GM12874 (cell line): ENCODE data around the gene GORASP2.

Source experiments
- TF ChIP-seq, protein P1 (sequence below): IDR thresholded peaks from 2 replicates; pipeline ENCODE4 v1.5.1; 2011; ENCODE audit warnings: low read depth, mild to moderate bottlenecking, control low read depth, low read length, moderate library complexity; ENCODE audit not compliant: insufficient read depth

The GORASP2 gene

DNA sequence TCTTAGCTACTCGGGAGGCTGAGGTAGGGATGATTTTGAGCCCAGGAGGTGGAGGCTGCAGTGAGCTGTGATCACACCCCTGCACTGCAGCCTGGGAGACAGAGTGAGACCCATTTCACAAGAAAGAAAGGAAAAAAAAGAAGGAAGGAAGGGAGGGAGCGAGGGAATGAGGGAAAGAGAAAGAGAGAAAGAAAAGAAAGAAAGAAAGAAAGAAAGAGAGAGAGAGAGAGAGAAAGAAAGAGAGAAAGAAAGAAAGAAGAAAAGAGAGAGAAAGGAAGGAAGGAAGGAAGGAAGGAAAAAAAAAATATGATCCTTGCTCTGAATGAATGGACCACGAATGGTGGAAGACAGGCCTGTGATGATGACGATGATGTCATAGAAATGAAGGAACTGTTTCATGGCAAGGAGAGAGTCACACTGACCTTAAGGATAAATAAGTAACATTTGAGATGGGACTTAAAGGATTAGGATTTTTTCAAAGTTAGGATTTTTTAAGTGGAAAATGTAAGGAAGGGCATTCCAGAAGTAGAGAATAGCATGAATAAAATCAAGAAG lies 2.2 kb upstream of the GORASP2 start:
- TF ChIP-seq, protein P1, sequence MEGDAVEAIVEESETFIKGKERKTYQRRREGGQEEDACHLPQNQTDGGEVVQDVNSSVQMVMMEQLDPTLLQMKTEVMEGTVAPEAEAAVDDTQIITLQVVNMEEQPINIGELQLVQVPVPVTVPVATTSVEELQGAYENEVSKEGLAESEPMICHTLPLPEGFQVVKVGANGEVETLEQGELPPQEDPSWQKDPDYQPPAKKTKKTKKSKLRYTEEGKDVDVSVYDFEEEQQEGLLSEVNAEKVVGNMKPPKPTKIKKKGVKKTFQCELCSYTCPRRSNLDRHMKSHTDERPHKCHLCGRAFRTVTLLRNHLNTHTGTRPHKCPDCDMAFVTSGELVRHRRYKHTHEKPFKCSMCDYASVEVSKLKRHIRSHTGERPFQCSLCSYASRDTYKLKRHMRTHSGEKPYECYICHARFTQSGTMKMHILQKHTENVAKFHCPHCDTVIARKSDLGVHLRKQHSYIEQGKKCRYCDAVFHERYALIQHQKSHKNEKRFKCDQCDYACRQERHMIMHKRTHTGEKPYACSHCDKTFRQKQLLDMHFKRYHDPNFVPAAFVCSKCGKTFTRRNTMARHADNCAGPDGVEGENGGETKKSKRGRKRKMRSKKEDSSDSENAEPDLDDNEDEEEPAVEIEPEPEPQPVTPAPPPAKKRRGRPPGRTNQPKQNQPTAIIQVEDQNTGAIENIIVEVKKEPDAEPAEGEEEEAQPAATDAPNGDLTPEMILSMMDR = no peak

DNA sequence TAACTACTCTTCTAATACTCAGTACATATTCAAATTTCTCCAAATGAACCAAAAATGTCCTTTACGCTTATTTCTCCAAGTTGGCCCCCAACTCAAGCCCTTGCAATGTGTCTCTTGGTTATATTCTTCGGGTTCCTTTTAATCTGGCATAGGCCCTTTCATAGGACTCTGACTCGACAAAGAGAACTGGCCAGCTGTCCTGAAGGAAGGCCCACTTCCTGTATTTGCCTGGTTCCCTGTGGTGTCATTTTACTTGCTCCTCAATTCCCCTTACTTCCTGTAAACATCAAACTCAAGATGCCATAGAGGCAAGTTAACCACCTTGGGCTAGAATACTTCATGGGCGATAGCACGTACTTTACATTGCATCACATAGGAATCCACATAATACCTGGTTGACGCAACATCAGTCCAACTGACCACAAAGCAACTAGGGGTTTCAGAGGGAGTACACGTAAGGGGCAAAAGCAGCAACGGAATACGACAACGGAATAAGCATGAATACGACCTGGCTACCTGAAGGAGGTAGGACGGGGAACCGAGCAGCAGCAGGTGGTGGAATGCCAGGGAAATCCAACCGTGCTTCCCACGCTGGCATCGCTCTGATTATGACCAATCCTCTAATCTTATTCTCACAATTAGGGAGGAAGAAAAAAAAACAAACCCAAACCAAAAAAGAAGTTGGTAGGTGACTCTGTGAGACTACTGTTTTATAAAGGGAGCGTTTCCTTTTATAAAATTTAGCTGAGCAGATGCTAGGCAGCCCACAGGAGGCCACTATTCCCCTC lies 823 bp upstream of the GORASP2 start:
- TF ChIP-seq, protein P1 = no peak

DNA sequence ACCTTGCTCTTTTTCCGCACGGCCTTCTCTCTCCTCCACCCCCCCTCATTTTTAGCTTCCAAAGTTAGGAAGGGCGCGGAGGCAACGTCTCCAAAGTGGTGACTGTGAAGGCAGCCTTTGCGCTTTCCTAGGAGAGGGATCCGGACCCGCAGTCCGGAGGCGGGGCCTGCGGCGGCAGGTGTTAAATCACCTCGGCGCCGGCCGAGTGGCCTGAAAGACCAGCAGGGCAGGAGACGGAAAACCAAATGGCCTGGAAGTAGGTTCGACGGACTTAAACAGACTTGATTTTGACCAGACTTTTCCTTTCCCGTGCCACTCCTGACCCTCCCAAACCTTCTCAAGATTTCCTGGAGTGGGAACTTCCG lies 615 bp downstream of the GORASP2 start:
- TF ChIP-seq, protein P1 = no peak

DNA sequence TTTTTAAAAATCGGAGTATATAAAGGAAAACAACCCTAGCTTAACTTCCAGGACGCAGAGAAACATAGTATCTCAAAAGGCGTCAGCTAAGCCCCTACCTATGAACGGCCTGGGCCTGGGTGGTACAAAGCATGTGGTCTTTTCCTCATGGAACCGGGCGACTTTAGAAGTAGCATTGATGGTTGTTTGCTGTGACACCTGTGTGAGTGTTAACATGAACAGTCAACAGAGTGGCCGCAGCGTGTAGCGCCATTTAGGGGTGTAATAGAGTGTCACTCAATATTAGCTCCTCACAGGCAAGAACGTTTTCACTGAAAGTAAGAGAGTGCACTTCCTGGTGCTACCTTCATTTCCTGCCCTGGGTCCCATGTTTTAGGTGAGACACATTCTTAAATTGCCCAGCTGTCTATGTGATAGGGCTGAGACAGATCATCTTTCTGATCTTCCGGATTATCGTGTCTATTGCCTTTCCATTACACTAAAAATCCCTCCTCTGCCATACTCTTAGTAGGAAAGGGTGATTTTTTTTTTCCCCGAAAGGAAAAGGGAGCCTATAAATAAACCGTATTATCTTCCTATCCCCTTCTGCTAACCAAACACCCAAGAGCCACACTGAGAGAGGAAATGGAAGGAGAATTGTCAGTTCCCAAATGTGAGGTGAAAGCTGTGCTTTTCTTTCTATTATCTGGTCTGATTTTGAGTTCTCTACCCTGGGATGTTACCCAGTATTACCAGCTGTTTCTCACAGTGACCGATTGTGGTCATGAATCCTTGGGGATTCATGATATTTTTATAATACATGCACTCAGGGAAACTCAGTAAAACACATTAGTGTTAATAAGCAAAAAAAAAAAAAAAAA lies 1.3 kb downstream of the GORASP2 start:
- TF ChIP-seq, protein P1 = no peak

DNA sequence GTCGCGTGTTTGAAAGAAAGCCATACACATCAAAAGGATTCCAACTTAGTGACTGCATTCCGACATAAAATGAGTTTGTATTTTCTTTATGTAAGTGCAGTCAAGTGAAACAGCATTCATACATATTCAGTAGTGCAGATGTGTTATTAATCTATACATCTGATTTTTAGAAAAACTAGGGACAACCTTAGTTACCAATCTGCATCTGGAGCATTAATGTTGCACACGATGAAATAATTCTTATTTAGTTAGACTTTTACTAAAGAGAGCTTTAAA lies 1.9 kb downstream of the GORASP2 start:
- TF ChIP-seq, protein P1 = no peak

DNA sequence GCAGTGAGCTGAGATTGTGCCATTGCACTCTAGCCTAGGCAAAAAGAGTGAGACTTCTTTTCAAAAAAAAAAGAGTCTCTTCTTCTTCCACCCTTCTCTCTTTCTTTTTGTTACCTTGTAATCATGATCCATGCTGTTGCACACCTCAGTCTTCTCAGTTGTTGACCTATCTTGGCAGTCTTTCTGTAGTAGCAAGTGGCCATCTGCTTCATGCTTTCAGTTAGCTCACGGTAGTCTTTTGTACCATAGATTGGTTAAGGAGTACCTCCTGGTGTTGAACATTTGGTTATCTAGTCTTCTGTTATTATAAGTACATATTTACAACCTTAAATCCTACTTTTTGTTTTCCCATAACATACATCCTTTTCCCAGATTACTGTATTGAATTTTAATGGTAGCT lies 3.1 kb downstream of the GORASP2 start:
- TF ChIP-seq, protein P1 = no peak

DNA sequence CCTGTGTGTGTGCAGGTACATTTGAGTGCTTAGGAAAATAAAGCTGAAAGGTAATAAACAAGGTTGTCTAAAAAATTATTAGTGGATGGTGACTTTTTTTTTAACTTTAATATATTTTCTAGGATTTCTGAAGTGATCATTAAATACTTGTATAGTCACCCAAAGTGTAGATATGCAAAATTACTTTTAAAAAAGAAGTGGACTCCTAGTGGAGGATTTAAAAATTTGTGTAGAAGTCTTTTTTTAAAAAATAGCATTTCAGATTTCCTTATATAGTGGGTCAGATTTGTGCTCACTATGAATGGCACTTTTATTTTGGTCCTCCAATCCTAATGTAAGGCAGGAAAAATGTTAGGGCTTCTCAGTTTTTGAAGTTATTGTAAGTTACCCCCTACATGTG lies 3.9 kb downstream of the GORASP2 start:
- TF ChIP-seq, protein P1 = no peak
